Measurements from ENCODE around the gene GMNN.
"Not testable (repeated sequence)": the region's sequence is repeated elsewhere in the genome, so short reads cannot be mapped to it uniquely, and the experiment has no call there.

- not testable (repeated sequence) for TF ChIP-seq POLR2AphosphoS5 (IDR thresholded peaks at IDR 0.05; ENCODE audit: borderline replicate concordance, low read depth, low read length); EZH2 (IDR thresholded peaks at IDR 0.05)
Observed at GRCh38 chr6:24734710-24735109, 40.0 kb upstream of the GMNN start.

Measured in SK-N-MC (cell line).